Measurements from ENCODE around the gene HIP1. TPM values are rescaled to one million over a fixed set of nuclear protein-coding genes. Genes with fewer than 3 reads are reported as not detected.
A peak's percentile ranks its signal among the peaks of the same experiment; 100 is the strongest.

The HIP1 gene
- total RNA-seq, 1 experiment from 2014 or later, result 43.3 TPM

DNA sequence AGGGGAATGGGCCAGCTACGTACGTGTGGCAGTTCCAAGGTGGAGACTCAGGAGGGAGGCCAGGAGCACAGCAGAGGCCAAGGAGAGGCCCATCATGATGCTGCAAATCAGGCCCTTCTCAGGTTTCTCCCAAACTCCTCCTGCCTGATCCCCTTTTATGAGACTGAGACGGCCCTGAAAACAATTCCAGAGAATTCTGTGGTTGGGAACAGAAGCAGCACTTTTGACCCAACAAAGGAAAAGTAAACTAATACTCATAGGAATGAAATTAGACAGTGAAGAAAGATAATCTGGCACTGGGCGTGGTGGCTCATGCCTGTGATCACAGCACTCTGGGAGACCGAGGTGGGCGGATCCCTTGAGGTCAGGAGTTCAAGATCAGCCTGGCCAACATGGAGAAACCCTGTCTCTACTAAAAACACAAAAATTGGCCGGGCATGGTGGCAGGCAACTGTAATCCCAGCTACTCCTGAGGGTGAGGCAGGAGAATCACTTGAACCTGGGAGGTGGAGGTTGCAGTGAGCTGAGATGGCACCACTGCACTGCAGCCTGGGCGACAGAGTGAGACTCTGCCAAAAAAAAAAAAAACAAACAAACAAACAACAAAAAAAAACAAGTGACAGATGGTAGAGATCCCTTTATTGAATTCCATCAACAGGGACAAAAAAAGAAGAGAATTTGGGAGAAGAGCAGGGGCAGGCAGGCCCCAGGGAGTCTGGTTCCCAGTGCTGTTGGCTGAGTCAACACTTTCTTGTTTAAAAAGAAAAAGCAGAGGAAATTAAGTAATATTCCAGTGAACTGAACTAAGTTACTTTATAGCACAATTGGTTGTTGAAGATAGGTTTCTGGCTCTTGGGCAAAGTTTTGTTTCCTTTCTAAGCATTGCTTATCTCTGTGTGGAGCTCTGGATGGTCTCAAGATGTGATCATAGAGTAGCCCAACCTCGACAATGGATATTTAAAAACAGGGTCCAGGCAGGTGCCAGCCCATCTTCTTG, 33.6 kb upstream of the HIP1 start, which contains the start of gene CCL26:
Gene CCL26, minus strand, starts transcription at position 131 of the 997 bp plus-strand sequence. Its CDS starts 35 bp downstream, at position 96.
- peak; percentile 25 for DNase-seq (ENCODE audit: low read depth, low spot score)
- CTCF ChIA-PET, result interaction anchor here (1.1 kb wide), 1 partner anchor 10 kb away, joined by 3 read pairs; no protein-coding TSS in a partner anchor
- ATAC-seq, result no peak

DNA sequence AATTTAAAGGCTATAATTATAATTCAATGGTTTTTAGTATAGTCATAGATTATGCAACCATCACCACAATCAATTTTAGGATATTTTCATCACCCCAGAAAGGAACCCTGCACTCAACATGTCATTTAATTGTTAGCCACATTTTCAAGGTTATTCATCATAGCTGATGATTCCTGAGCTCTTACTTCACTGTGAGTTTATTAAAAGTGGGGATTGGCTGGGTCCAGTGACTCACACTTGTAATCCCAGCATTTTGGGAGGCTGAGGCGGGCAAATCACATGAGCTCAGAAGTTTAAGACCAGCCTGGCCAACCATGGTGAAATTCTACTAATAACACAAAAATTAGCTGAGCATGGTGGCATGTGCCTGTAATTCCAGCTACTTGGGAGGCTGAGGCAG, 32.5 kb upstream of the HIP1 start:
- BruUV-seq (replicated peaks), result no TSS peak
- intact Hi-C loops (cut with micrococcal nuclease; ENCODE audit: unreplicated experiment), result no loop called here
- Histone ChIP-seq H3K9me3 (ENCODE audit: control insufficient read depth, insufficient read depth, low read depth, low read length) (no peaks in the 10 kb centered on the region), H3K4me1 (ENCODE audit: control insufficient read depth, insufficient read depth, low read length) (no peaks in the 10 kb centered on the region), H3K36me3 (ENCODE audit: control insufficient read depth, insufficient read depth, low read length) (no peaks in the 10 kb centered on the region), H3K4me3 (ENCODE audit: low read depth in 2 of 2, low read length in 2 of 2) (no peak overlapping the region), H3K27ac (ENCODE audit: low read length) (no peak overlapping the region), H3K27me3 (ENCODE audit: control insufficient read depth, insufficient read depth, low read length) (no peaks in the 10 kb centered on the region)
- no peak for DNase-seq (ENCODE audit: low read depth, low spot score)
- ChIA-PET POLR2A (no interaction called here), CTCF (interaction anchor here (1.1 kb wide), 1 partner anchor 9 kb away, joined by 3 read pairs; no protein-coding TSS in a partner anchor)
- no peak for ATAC-seq
- in situ Hi-C loops (cut with HindIII; ENCODE audit: low pct_unique_long_range_greater_than_20kb, low sequenced_read_pairs), result no loop called here
- TF ChIP-seq, protein P1, sequence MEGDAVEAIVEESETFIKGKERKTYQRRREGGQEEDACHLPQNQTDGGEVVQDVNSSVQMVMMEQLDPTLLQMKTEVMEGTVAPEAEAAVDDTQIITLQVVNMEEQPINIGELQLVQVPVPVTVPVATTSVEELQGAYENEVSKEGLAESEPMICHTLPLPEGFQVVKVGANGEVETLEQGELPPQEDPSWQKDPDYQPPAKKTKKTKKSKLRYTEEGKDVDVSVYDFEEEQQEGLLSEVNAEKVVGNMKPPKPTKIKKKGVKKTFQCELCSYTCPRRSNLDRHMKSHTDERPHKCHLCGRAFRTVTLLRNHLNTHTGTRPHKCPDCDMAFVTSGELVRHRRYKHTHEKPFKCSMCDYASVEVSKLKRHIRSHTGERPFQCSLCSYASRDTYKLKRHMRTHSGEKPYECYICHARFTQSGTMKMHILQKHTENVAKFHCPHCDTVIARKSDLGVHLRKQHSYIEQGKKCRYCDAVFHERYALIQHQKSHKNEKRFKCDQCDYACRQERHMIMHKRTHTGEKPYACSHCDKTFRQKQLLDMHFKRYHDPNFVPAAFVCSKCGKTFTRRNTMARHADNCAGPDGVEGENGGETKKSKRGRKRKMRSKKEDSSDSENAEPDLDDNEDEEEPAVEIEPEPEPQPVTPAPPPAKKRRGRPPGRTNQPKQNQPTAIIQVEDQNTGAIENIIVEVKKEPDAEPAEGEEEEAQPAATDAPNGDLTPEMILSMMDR (IDR thresholded peaks at IDR 0.05), result no peak
- TF ChIP-seq TCF7L2 (IDR thresholded peaks at IDR 0.05; ENCODE audit: low read depth, low read length) (no peak), REST (IDR thresholded peaks at IDR 0.05; ENCODE audit: insufficient read depth in 1 of 2, low read depth in 2 of 2, low read length in 1 of 2) (no peak), SIN3A (IDR thresholded peaks at IDR 0.05; ENCODE audit: borderline replicate concordance, insufficient read depth, low read depth, low read length) (no peak), POLR2AphosphoS5 (IDR thresholded peaks at IDR 0.05; ENCODE audit: low read depth, low read length) (no peak)

More for the DNA sequence above, 33.6 kb upstream of the HIP1 start, which contains the start of gene CCL26:
- H3K9me3 ChIP-seq (ENCODE audit: control insufficient read depth, insufficient read depth, low read depth, low read length), result no peaks in the 10 kb centered on the region
- no peaks in the 10 kb centered on the region for H3K27me3 ChIP-seq (ENCODE audit: control insufficient read depth, insufficient read depth, low read length)
- intact Hi-C loops (cut with micrococcal nuclease; ENCODE audit: unreplicated experiment) (no loop called here), in situ Hi-C loops (cut with HindIII; ENCODE audit: low pct_unique_long_range_greater_than_20kb, low sequenced_read_pairs) (no loop called here)
- no peaks in the 10 kb centered on the region for H3K4me1 ChIP-seq (ENCODE audit: control insufficient read depth, insufficient read depth, low read length)
- TF ChIP-seq TCF7L2 (IDR thresholded peaks at IDR 0.05; ENCODE audit: low read depth, low read length), result no peak
- TF ChIP-seq, protein P1 (IDR thresholded peaks at IDR 0.05), result no peak
- TF ChIP-seq POLR2AphosphoS5 (IDR thresholded peaks at IDR 0.05; ENCODE audit: low read depth, low read length), result no peak
- TF ChIP-seq SIN3A (IDR thresholded peaks at IDR 0.05; ENCODE audit: borderline replicate concordance, insufficient read depth, low read depth, low read length), result no peak
- no peak for TF ChIP-seq REST (IDR thresholded peaks at IDR 0.05; ENCODE audit: insufficient read depth in 1 of 2, low read depth in 2 of 2, low read length in 1 of 2)
- BruUV-seq (replicated peaks), result no TSS peak
- POLR2A ChIA-PET, result no interaction called here
- H3K27ac ChIP-seq (ENCODE audit: low read length), result no peak within 1 kb of the TSS
- no peaks in the 10 kb centered on the region for H3K36me3 ChIP-seq (ENCODE audit: control insufficient read depth, insufficient read depth, low read length)
- no peak within 1 kb of the TSS for H3K4me3 ChIP-seq (ENCODE audit: low read depth in 2 of 2, low read length in 2 of 2)
